Epidermal melanocyte (primary cell): ENCODE results near the gene ELOVL1.
A peak's percentile ranks its signal among the peaks of the same experiment; 100 is the strongest.

Experiments
- DNase-seq: peaks from one replicate; pipeline ENCODE4 v3.0.0; 2011; ENCODE audit warnings: low spot score; ENCODE audit not compliant: insufficient read length

The ELOVL1 gene

GRCh38 chr1:43358121-43358745 lies 9.6 kb downstream of the ELOVL1 start:
- DNase-seq, result no peak

GRCh38 chr1:43357251-43357650 lies 10.6 kb downstream of the ELOVL1 start:
- no peak for DNase-seq

- DNase-seq, result no peak
These were observed 12.9 kb downstream of the ELOVL1 start for GRCh38 chr1:43354936-43355335.

- no peak for DNase-seq
These were observed 13.3 kb downstream of the ELOVL1 start for GRCh38 chr1:43354471-43354870.

- DNase-seq, result no peak
These were observed 14.9 kb downstream of the ELOVL1 start for GRCh38 chr1:43352881-43353280.

- no peak for DNase-seq
These were observed 15.5 kb downstream of the ELOVL1 start for GRCh38 chr1:43352351-43352705.

- DNase-seq, result no peak
These were observed 16.1 kb downstream of the ELOVL1 start for GRCh38 chr1:43351421-43352350.

GRCh38 chr1:43350976-43351375 lies 16.8 kb downstream of the ELOVL1 start:
- DNase-seq, result no peak

GRCh38 chr1:43349594-43350306 lies 18.1 kb downstream of the ELOVL1 start:
- no peak for DNase-seq

- peak; percentile 39 for DNase-seq
These were observed 18.8 kb downstream of the ELOVL1 start for GRCh38 chr1:43348809-43349593.

- no peak for DNase-seq
These were observed 19.4 kb downstream of the ELOVL1 start for GRCh38 chr1:43348343-43348808.

GRCh38 chr1:43346636-43347035 lies 21.2 kb downstream of the ELOVL1 start:
- DNase-seq, result no peak

GRCh38 chr1:43345120-43345519 lies 22.7 kb downstream of the ELOVL1 start:
- DNase-seq, result no peak

- DNase-seq, result no peak
These were observed 23.5 kb downstream of the ELOVL1 start for GRCh38 chr1:43344267-43344850.

GRCh38 chr1:43340559-43340958 lies 27.3 kb downstream of the ELOVL1 start:
- no peak for DNase-seq

GRCh38 chr1:43339584-43340232 lies 28.1 kb downstream of the ELOVL1 start:
- DNase-seq, result no peak

- no peak for DNase-seq
These were observed 29.8 kb downstream of the ELOVL1 start for GRCh38 chr1:43338001-43338400.

GRCh38 chr1:43337588-43337987 lies 30.2 kb downstream of the ELOVL1 start, which contains the start of gene MPL:
TSS of gene MPL (plus strand) at chr1:43337818. CDS start at chr1:43337849, 31 bp downstream.
- no peak for DNase-seq

- peak; percentile 7 for DNase-seq
These were observed 33.2 kb downstream of the ELOVL1 start for GRCh38 chr1:43334453-43335205.
